ENCODE measurements around the gene AOC2. TPM values are rescaled to one million over a fixed set of nuclear protein-coding genes. Genes with fewer than 3 reads are reported as not detected.

AOC2 gene
- total and polyA plus RNA-seq, 10 of the 15 experiments (the other 5 are each of a cell fraction or from before 2014, with no cell fraction given), result 0.08 to 1.9 (median 0.62) TPM

DNA sequence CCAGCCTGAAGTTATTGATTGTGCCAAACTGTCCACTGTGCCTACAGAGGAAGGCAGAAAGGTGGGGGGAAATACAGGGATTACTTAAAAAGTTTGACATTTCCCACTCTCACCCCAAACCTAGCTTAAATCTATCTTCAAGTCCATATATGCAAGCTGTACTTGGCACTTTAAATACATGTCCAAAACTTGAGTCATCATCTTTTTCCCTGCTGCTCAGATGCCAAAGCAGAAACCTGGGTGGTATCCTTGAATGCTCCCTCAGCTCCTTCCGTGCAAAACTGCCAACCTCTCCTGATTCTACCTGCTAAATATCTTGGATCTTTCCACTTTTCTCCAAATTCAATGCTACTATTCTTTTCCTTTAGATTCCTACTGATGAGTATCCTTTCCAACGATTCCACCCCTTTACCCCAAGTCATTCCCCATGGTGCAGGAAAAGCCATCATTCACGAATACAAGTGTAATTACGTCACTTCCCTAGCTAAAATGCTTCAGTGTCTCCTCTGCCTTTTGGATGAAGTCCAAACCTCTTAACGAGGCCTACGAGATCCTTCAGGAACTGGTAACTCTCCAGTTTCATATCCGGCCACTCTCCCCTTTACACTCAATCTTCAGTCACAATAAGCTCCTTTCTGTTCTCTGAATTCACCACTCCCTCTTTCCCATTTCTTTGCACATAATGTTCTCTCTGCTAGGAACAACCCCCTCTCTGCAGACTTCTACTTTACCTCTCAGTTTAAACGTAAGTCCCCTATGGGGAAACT lies 29.6 kb upstream of the AOC2 start:
- Histone ChIP-seq H2AFZ (ENCODE audit: control insufficient read depth, low read depth, low read length) (no peak overlapping the region), H3K4me3 (no peak overlapping the region), H3K27me3 (replicated peaks in 1 of 2; ENCODE audit: control insufficient read depth in 2 of 2, insufficient read depth in 2 of 2, low read length in 1 of 2) (no peaks in the 10 kb centered on the region), H3K79me2 (ENCODE audit: control insufficient read depth, insufficient read depth, low read length) (no peaks in the 10 kb centered on the region), H3K4me1 (ENCODE audit: control insufficient read depth, insufficient read depth, low read length) (no peaks in the 10 kb centered on the region), H3K27ac (ENCODE audit: control insufficient read depth, insufficient read depth) (no peak overlapping the region), H3K9me3 (replicated peaks; ENCODE audit: control insufficient read depth, insufficient read depth, low read length) (no peaks in the 10 kb centered on the region), H3K9ac (ENCODE audit: control insufficient read depth, insufficient read depth, low read length) (no peak overlapping the region), H4K20me1 (ENCODE audit: control insufficient read depth, insufficient read depth) (no peaks in the 10 kb centered on the region), H3K36me3 (ENCODE audit: control insufficient read depth in 2 of 2, insufficient read depth in 2 of 2, low read length in 1 of 2) (peaks cover 11 to 46% of the 10 kb centered on the region in 2 experiments), H3K4me2 (ENCODE audit: control insufficient read depth, insufficient read depth) (no peak overlapping the region)
- in situ Hi-C loops (cut with MboI), result no loop called here
- DNase-seq (ENCODE audit: low read depth, low spot score) (no peak), FAIRE-seq (no peak), ATAC-seq (no peak)
- 96% methylated on average over 8 of the region's 8 CpGs for WGBS (ENCODE audit: insufficient coverage, insufficient replicate concordance, low lambda C conversion rate, missing lambda C conversion rate)
- ChIA-PET CTCF (interaction anchor here (2.2 to 2.3 kb wide), 2 partner anchors 10 to 12 kb away, joined by 10 to 11 read pairs; partner anchors contain the start of gene BECN1), RAD21 (ENCODE audit: unreplicated experiment) (no interaction called here), POLR2A (interaction anchor here (0.6 kb wide), 1 partner anchor 76 kb away, joined by 5 read pairs; no protein-coding TSS in a partner anchor), SMC1A (ENCODE audit: uncharacterized antibody, unreplicated experiment) (interaction anchor here (1.0 kb wide), 1 partner anchor 183 kb away, joined by 5 read pairs; the partner anchor contains the start of gene RPL27)
- intact Hi-C loops (cut with micrococcal nuclease; ENCODE audit: unreplicated experiment), result no loop called here
- TSS peak; percentile 16 for BruUV-seq (replicated peaks)
- TF ChIP-seq BMI1 (IDR thresholded peaks at IDR 0.05; ENCODE audit: borderline replicate concordance) (no peak), KAT2A (conservative IDR thresholded peaks at IDR 0.05; ENCODE audit: control insufficient read depth, low read depth, low read length) (no peak), SMARCA5 (IDR thresholded peaks at IDR 0.05) (no peak), PML (IDR thresholded peaks at IDR 0.05; ENCODE audit: low read length) (no peak), WRNIP1 (IDR thresholded peaks at IDR 0.05; ENCODE audit: borderline replicate concordance, low read depth, low read length) (no peak), CREB1 (IDR thresholded peaks at IDR 0.05; ENCODE audit: low read depth) (no peak), ZSCAN29 (IDR thresholded peaks at IDR 0.05) (no peak), RAD21 (IDR thresholded peaks at IDR 0.05; ENCODE audit: insufficient read depth, low read depth, low read length) (no peak), HCFC1 (IDR thresholded peaks at IDR 0.05; ENCODE audit: low read length) (no peak), TAF1 (IDR thresholded peaks at IDR 0.05; ENCODE audit: borderline replicate concordance, low read depth, low read length) (no peak), EZH2 (IDR thresholded peaks at IDR 0.05; ENCODE audit: borderline replicate concordance, control insufficient read depth, low read depth, low read length) (no peak), CBX5 (IDR thresholded peaks at IDR 0.05; ENCODE audit: low read depth) (no peak), ZNF24 (IDR thresholded peaks at IDR 0.05) (no peak)
- TF ChIP-seq, protein P1, sequence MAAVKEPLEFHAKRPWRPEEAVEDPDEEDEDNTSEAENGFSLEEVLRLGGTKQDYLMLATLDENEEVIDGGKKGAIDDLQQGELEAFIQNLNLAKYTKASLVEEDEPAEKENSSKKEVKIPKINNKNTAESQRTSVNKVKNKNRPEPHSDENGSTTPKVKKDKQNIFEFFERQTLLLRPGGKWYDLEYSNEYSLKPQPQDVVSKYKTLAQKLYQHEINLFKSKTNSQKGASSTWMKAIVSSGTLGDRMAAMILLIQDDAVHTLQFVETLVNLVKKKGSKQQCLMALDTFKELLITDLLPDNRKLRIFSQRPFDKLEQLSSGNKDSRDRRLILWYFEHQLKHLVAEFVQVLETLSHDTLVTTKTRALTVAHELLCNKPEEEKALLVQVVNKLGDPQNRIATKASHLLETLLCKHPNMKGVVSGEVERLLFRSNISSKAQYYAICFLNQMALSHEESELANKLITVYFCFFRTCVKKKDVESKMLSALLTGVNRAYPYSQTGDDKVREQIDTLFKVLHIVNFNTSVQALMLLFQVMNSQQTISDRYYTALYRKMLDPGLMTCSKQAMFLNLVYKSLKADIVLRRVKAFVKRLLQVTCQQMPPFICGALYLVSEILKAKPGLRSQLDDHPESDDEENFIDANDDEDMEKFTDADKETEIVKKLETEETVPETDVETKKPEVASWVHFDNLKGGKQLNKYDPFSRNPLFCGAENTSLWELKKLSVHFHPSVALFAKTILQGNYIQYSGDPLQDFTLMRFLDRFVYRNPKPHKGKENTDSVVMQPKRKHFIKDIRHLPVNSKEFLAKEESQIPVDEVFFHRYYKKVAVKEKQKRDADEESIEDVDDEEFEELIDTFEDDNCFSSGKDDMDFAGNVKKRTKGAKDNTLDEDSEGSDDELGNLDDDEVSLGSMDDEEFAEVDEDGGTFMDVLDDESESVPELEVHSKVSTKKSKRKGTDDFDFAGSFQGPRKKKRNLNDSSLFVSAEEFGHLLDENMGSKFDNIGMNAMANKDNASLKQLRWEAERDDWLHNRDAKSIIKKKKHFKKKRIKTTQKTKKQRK (IDR thresholded peaks at IDR 0.05; ENCODE audit: low read depth, low read length), result no peak
- TF ChIP-seq, protein P2, sequence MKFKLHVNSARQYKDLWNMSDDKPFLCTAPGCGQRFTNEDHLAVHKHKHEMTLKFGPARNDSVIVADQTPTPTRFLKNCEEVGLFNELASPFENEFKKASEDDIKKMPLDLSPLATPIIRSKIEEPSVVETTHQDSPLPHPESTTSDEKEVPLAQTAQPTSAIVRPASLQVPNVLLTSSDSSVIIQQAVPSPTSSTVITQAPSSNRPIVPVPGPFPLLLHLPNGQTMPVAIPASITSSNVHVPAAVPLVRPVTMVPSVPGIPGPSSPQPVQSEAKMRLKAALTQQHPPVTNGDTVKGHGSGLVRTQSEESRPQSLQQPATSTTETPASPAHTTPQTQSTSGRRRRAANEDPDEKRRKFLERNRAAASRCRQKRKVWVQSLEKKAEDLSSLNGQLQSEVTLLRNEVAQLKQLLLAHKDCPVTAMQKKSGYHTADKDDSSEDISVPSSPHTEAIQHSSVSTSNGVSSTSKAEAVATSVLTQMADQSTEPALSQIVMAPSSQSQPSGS (IDR thresholded peaks at IDR 0.05; ENCODE audit: low read length), result no peak
- TF ChIP-seq, protein P3, sequence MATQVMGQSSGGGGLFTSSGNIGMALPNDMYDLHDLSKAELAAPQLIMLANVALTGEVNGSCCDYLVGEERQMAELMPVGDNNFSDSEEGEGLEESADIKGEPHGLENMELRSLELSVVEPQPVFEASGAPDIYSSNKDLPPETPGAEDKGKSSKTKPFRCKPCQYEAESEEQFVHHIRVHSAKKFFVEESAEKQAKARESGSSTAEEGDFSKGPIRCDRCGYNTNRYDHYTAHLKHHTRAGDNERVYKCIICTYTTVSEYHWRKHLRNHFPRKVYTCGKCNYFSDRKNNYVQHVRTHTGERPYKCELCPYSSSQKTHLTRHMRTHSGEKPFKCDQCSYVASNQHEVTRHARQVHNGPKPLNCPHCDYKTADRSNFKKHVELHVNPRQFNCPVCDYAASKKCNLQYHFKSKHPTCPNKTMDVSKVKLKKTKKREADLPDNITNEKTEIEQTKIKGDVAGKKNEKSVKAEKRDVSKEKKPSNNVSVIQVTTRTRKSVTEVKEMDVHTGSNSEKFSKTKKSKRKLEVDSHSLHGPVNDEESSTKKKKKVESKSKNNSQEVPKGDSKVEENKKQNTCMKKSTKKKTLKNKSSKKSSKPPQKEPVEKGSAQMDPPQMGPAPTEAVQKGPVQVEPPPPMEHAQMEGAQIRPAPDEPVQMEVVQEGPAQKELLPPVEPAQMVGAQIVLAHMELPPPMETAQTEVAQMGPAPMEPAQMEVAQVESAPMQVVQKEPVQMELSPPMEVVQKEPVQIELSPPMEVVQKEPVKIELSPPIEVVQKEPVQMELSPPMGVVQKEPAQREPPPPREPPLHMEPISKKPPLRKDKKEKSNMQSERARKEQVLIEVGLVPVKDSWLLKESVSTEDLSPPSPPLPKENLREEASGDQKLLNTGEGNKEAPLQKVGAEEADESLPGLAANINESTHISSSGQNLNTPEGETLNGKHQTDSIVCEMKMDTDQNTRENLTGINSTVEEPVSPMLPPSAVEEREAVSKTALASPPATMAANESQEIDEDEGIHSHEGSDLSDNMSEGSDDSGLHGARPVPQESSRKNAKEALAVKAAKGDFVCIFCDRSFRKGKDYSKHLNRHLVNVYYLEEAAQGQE (IDR thresholded peaks at IDR 0.05; ENCODE audit: low read depth, low read length), result no peak

All from GM12878 (cell line).